HFF-Myc (cell line): ENCODE data around the gene NTRK2.
A peak's percentile ranks its signal among the peaks of the same experiment; 100 is the strongest.

Experiments used
- DNase-seq: peaks from one replicate; pipeline ENCODE4 v3.0.0-alpha.2; 2011; ENCODE audit warnings: low read depth; ENCODE audit errors: extremely low read depth
- H3K4me3 ChIP-seq: replicated peaks from 2 replicates; pipeline ENCODE4 v1.5.1; 2011; ENCODE audit warnings: low read depth, mild to moderate bottlenecking, control low read depth, low read length
- TF ChIP-seq, protein P1 (sequence below): IDR thresholded peaks from 2 replicates; pipeline ENCODE4 v1.5.1; 2012; ENCODE audit warnings: mild to moderate bottlenecking, low read depth, low read length, control low read depth; ENCODE audit errors: missing control alignments

The NTRK2 gene

DNA sequence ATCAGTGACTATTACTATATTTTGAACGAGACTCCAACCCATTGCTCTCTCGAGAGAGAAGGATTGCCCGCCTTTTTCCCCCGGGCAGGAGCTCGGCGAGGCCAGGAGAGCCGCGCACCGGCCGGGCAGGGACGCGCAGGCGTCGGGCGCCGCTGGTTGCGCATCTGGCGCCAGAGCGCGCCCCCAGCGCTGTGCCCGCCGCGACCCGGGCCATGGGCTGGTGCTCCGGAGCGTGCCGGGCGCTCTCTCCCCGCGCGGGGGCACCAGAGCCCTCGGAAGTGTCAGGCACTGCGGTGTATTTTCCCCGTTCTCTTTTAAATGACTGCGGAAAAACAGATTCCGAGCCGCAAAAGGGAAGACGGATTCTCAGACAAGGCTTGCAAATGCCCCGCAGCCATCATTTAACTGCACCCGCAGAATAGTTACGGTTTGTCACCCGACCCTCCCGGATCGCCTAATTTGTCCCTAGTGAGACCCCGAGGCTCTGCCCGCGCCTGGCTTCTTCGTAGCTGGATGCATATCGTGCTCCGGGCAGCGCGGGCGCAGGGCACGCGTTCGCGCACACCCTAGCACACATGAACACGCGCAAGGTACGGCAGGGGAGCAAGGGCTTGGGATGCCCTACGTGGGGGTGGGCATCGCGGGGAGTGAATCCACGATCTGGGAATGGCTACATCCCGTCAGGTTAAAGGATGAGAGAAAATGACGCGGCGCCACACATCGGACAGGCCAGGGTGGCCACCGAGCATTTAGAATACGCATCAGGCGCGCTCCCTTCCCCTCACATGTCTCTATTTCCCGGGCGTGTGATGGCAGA is 1.1 kb upstream of the NTRK2 start:
- TF ChIP-seq, protein P1, sequence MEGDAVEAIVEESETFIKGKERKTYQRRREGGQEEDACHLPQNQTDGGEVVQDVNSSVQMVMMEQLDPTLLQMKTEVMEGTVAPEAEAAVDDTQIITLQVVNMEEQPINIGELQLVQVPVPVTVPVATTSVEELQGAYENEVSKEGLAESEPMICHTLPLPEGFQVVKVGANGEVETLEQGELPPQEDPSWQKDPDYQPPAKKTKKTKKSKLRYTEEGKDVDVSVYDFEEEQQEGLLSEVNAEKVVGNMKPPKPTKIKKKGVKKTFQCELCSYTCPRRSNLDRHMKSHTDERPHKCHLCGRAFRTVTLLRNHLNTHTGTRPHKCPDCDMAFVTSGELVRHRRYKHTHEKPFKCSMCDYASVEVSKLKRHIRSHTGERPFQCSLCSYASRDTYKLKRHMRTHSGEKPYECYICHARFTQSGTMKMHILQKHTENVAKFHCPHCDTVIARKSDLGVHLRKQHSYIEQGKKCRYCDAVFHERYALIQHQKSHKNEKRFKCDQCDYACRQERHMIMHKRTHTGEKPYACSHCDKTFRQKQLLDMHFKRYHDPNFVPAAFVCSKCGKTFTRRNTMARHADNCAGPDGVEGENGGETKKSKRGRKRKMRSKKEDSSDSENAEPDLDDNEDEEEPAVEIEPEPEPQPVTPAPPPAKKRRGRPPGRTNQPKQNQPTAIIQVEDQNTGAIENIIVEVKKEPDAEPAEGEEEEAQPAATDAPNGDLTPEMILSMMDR, result peak; percentile 44
- DNase-seq, result peak; percentile 15

DNA sequence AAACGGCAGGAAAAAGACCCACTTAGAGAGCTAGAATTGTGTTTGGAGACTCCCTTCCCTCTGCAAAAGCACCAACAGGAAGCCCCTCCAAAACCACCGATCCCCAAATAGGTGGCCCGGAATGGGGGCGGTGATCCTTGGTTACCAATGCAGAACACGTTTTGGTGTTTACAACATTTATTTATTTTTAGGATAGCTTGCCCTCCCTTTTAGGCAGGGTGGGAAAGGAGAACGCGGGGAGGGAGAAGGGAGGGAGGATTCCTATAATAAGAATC is 579 bp upstream of the NTRK2 start:
- H3K4me3 ChIP-seq, result peak overlapping the region; percentile 31
- TF ChIP-seq, protein P1, result no peak
- DNase-seq, result no peak

More for the DNA sequence above, 1.1 kb upstream of the NTRK2 start:
- peak overlapping the region; percentile 31 for H3K4me3 ChIP-seq

DNA sequence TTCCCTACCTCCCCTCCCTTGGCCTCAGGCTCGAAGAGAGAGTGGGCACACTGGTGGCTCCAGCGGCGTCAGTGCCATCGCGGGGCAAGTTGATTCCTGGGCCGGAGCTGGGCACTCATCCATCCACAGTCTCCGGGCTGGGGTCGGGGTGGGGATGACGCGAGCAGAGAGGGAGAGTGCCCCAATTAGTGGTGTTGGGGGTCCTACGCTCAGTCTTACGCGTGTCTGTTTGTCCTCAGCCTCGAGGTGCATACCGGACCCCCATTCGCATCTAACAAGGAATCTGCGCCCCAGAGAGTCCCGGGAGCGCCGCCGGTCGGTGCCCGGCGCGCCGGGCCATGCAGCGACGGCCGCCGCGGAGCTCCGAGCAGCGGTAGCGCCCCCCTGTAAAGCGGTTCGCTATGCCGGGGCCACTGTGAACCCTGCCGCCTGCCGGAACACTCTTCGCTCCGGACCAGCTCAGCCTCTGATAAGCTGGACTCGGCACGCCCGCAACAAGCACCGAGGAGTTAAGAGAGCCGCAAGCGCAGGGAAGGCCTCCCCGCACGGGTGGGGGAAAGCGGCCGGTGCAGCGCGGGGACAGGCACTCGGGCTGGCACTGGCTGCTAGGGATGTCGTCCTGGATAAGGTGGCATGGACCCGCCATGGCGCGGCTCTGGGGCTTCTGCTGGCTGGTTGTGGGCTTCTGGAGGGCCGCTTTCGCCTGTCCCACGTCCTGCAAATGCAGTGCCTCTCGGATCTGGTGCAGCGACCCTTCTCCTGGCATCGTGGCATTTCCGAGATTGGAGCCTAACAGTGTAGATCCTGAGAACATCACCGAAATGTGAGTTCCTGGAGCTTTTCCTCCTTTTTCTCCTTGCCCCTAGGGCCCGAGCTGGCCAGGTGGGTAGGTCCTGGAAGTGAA is 861 bp downstream of the NTRK2 start:
- no peak overlapping the region for H3K4me3 ChIP-seq

DNA sequence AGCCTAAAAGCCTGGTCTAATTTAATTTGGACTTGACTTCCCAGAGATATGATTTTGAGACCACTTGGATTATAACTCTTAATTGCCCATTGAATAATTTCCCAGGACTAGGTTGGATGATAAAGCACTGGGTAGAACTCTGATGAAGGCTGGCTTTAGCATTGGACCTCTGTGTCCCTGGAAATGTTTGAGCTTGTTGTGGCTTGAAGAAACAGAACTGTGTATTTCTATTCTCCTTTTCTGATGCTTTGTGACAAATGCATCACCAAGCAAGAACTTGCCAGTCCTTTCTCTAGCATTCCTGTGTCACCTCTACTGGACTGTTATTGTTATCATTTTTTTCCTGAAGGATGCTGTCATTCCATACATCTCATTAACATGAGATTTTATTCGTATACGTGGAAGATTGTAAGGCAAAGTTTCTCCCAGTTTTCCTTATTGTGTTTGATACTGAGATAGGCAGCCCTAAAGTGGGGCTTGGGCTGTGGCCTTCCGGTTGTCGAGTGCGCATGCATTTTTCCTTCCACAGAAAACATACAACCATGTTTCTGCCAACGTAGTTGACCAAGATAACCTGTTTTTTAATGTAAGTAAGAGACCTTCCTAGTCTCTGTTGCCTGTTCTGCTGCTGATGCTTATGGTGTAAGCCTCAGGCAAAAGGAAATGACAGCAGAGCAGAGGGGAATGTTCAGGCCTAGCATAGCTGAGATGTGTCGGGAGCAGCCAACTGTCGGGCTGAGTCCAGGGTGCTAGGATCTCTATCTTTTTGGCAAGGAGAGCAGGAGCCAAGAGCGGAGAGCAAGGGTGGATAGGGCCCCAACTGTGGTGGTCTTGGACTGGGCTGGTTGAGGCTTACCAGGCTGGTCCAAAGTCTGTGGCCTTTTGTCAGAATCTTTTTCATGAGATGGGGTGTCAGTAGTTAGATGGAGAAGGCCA is 2.3 kb downstream of the NTRK2 start:
- DNase-seq, result no peak
- TF ChIP-seq, protein P1, result no peak
- H3K4me3 ChIP-seq, result no peak overlapping the region

More for the DNA sequence above, 861 bp downstream of the NTRK2 start:
- no peak for DNase-seq
- TF ChIP-seq, protein P1, result no peak

DNA sequence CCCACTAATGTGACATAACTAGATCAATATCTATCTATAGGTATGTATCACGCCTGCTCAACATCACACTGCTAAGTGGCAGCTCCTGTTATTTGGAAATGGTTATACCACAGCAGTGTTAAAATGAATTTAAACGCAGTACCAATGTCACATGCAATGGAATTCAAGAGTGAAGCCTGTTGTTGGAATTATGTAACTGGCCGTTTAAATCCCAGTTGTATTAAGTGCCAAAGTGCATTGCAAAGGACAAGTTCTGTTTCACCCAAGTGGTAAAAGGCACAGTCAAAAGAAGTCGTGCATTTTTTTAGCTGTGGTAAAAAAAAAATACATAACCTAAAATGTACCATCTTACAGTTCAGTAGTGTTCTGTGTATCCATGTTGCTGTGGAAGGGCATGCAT is 4.3 kb downstream of the NTRK2 start:
- no peak overlapping the region for H3K4me3 ChIP-seq
- TF ChIP-seq, protein P1, result no peak
- DNase-seq, result no peak

DNA sequence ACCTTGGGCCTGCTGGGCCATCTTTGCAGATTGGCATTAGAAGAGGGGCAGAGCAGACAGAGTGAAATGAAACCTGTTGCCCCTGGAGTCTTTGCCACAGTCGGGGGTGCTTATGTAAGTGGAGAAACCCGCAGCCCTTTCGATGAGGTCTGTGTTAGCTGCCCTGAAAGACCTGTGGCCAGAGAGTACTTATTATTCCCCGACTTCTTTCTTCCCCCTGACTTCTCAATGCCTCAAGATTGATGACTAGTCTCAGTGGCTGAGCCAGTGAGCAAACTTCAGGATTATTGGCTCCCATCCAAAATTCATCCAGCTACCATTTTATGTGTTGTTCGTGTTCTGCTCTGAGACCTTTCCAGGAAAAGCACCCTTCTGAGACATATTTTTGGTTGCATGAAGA is 7.6 kb downstream of the NTRK2 start:
- DNase-seq, result no peak
- TF ChIP-seq, protein P1, result no peak

More for the DNA sequence above, 7.6 kb downstream of the NTRK2 start:
- no peak overlapping the region for H3K4me3 ChIP-seq
